Liver (tissue), 3 donors: ENCODE measurements around the gene MARCHF9.

Source experiments
- EGR1 ChIP-seq, 2 donors: IDR thresholded peaks; 2 replicates each; pipeline ENCODE4 v1.6.1; 2016 to 2018; ENCODE audit warnings: antibody characterized with exemption in 2 of 2, low read depth in 2 of 2
- FOXA1 ChIP-seq: IDR thresholded peaks from 2 replicates; pipeline ENCODE4 v1.6.1; 2016; ENCODE audit warnings: antibody characterized with exemption
- FOXA2 ChIP-seq: IDR thresholded peaks from 2 replicates; pipeline ENCODE4 v1.6.1; 2016; ENCODE audit warnings: antibody characterized with exemption
- GABPA ChIP-seq, 2 donors: IDR thresholded peaks in 1 of 2; conservative IDR thresholded peaks in 1 of 2; 2 replicates each; pipeline ENCODE4 v1.6.1; 2016; ENCODE audit warnings: antibody characterized with exemption in 2 of 2, mild to moderate bottlenecking in 1 of 2, moderate library complexity in 1 of 2
- JUND ChIP-seq, 2 donors: IDR thresholded peaks; 2 replicates each; pipeline ENCODE4 v1.6.1; 2016; ENCODE audit warnings: antibody characterized with exemption in 2 of 2
- RAD21 ChIP-seq, 2 donors: IDR thresholded peaks; 2 replicates each; pipeline ENCODE4 v1.6.1; 2016; ENCODE audit warnings: antibody characterized with exemption in 2 of 2, mild to moderate bottlenecking in 2 of 2
- TAF1 ChIP-seq: conservative IDR thresholded peaks from 2 replicates; pipeline ENCODE4 v1.6.1; 2016; ENCODE audit warnings: antibody characterized with exemption, mild to moderate bottlenecking
- YY1 ChIP-seq: IDR thresholded peaks from 2 replicates; pipeline ENCODE4 v1.6.1; 2016; ENCODE audit warnings: antibody characterized with exemption, mild to moderate bottlenecking
- TF ChIP-seq, protein P1 (sequence below): fragments of 150-350 bp; IDR thresholded peaks from 2 replicates; pipeline ENCODE4 v1.5.1; 2017; ENCODE audit warnings: improper control_type of control experiment, low read depth, low read length; ENCODE audit not compliant: missing input control
- TF ChIP-seq, protein P2 (sequence below): IDR thresholded peaks from 2 replicates; pipeline ENCODE4 v1.6.1; 2016; ENCODE audit warnings: antibody characterized with exemption
- TF ChIP-seq, protein P3 (sequence below): IDR thresholded peaks from 2 replicates; pipeline ENCODE4 v1.6.1; 2016; ENCODE audit warnings: antibody characterized with exemption, mild to moderate bottlenecking
- TF ChIP-seq, protein P4 (sequence below): IDR thresholded peaks from 2 replicates; pipeline ENCODE4 v1.6.1; 2016; ENCODE audit warnings: antibody characterized with exemption
- donor health status: healthy.
- donor health status: healthy.

DNA sequence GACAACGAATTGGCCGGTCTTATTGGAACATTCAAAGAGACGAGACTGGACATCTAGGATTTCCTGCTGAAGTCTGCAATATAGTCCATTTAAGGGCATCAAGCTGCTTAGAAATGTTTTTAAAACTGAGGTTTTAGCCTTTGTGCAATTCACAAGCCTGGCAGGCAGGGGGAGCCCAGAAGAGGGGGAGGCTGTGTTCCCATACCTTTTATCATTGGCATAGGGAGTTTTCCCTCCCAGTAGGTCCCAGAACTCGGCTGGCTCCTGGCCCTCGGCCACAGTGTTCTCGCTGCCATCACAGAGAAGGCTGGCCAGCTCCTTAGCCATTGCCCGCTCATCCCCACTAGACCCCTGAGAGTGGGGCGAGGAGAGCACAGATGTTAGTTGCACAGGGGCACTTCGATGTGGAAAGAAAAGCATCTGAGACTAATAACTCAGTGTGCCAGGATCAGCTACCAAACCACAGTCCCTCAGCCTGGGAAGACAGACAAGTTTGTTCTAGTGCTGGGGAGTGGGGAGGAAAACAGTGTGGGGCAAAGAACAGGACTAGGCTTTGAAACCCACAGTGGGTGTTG, 48.5 kb downstream of the MARCHF9 start:
- TF ChIP-seq GABPA (IDR thresholded peaks at IDR 0.05 in 1 of 2, conservative IDR thresholded peaks at IDR 0.05 in 1 of 2) = no peak
- TF ChIP-seq, protein P1, sequence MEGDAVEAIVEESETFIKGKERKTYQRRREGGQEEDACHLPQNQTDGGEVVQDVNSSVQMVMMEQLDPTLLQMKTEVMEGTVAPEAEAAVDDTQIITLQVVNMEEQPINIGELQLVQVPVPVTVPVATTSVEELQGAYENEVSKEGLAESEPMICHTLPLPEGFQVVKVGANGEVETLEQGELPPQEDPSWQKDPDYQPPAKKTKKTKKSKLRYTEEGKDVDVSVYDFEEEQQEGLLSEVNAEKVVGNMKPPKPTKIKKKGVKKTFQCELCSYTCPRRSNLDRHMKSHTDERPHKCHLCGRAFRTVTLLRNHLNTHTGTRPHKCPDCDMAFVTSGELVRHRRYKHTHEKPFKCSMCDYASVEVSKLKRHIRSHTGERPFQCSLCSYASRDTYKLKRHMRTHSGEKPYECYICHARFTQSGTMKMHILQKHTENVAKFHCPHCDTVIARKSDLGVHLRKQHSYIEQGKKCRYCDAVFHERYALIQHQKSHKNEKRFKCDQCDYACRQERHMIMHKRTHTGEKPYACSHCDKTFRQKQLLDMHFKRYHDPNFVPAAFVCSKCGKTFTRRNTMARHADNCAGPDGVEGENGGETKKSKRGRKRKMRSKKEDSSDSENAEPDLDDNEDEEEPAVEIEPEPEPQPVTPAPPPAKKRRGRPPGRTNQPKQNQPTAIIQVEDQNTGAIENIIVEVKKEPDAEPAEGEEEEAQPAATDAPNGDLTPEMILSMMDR = peak; percentile 78
- no peak for TF ChIP-seq EGR1 (IDR thresholded peaks at IDR 0.05; ENCODE audit: low read depth in 2 of 2)
- peak; percentile 82 to 91 for TF ChIP-seq RAD21 (IDR thresholded peaks at IDR 0.05)
- no peak for TF ChIP-seq FOXA1
- TF ChIP-seq, protein P2, sequence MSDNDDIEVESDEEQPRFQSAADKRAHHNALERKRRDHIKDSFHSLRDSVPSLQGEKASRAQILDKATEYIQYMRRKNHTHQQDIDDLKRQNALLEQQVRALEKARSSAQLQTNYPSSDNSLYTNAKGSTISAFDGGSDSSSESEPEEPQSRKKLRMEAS = no peak
- TF ChIP-seq, protein P3, sequence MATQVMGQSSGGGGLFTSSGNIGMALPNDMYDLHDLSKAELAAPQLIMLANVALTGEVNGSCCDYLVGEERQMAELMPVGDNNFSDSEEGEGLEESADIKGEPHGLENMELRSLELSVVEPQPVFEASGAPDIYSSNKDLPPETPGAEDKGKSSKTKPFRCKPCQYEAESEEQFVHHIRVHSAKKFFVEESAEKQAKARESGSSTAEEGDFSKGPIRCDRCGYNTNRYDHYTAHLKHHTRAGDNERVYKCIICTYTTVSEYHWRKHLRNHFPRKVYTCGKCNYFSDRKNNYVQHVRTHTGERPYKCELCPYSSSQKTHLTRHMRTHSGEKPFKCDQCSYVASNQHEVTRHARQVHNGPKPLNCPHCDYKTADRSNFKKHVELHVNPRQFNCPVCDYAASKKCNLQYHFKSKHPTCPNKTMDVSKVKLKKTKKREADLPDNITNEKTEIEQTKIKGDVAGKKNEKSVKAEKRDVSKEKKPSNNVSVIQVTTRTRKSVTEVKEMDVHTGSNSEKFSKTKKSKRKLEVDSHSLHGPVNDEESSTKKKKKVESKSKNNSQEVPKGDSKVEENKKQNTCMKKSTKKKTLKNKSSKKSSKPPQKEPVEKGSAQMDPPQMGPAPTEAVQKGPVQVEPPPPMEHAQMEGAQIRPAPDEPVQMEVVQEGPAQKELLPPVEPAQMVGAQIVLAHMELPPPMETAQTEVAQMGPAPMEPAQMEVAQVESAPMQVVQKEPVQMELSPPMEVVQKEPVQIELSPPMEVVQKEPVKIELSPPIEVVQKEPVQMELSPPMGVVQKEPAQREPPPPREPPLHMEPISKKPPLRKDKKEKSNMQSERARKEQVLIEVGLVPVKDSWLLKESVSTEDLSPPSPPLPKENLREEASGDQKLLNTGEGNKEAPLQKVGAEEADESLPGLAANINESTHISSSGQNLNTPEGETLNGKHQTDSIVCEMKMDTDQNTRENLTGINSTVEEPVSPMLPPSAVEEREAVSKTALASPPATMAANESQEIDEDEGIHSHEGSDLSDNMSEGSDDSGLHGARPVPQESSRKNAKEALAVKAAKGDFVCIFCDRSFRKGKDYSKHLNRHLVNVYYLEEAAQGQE = no peak
- TF ChIP-seq TAF1 = no peak
- TF ChIP-seq, protein P4, sequence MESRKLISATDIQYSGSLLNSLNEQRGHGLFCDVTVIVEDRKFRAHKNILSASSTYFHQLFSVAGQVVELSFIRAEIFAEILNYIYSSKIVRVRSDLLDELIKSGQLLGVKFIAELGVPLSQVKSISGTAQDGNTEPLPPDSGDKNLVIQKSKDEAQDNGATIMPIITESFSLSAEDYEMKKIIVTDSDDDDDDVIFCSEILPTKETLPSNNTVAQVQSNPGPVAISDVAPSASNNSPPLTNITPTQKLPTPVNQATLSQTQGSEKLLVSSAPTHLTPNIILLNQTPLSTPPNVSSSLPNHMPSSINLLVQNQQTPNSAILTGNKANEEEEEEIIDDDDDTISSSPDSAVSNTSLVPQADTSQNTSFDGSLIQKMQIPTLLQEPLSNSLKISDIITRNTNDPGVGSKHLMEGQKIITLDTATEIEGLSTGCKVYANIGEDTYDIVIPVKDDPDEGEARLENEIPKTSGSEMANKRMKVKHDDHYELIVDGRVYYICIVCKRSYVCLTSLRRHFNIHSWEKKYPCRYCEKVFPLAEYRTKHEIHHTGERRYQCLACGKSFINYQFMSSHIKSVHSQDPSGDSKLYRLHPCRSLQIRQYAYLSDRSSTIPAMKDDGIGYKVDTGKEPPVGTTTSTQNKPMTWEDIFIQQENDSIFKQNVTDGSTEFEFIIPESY = no peak
- TF ChIP-seq FOXA2 = no peak
- TF ChIP-seq YY1 = no peak
- TF ChIP-seq JUND (IDR thresholded peaks at IDR 0.05) = no peak
